GM12878 (cell line): ENCODE data around the gene SORCS2. TPM values are rescaled to one million over a fixed set of nuclear protein-coding genes. Genes with fewer than 3 reads are reported as not detected.

Experiments used
- ATAC-seq: fragments of 200-7000 bp; cut with Tn5 transposase; 3 replicates; pipeline ENCODE4 v1.9.1; 2020; ENCODE audit warnings: mild to moderate bottlenecking, moderate library complexity
- BruUV-seq: library from RNA; stranded (reverse); fragments of 400-500 nt; replicated peaks from 2 replicates; lab custom pipeline; 2021; lab: Mats Ljungman, UMichigan
- CTCF ChIA-PET: fragments of 300-600 bp; sonication (Branson Sonifier 250); formaldehyde crosslinking; extraction: SDS; loops from one replicate; lab custom pipeline; 2021; ENCODE audit warnings: inconsistent platforms; lab: Yijun Ruan, JAX
- POLR2A ChIA-PET: fragments of 350-600 bp; formaldehyde crosslinking; extraction: SDS; loops from one replicate; lab custom pipeline; 2021; ENCODE audit warnings: inconsistent platforms; lab: Charles Lee
- RAD21 ChIA-PET: fragments of 300-600 bp; sonication (Branson Sonifier 250); formaldehyde crosslinking; loops from one replicate; lab custom pipeline; 2023; ENCODE audit warnings: antibody characterized with exemption; ENCODE audit not compliant: unreplicated experiment; lab: Charles Lee
- SMC1A ChIA-PET: fragments of 300-600 bp; sonication (Branson Sonifier 250); formaldehyde crosslinking; loops from one replicate; lab custom pipeline; 2023; ENCODE audit not compliant: unreplicated experiment, uncharacterized antibody; lab: Charles Lee
- DNase-seq: peaks from one replicate; pipeline ENCODE4 v3.0.0-alpha.2; 2011; ENCODE audit warnings: low read depth, low spot score
- FAIRE-seq: peaks from 3 replicates; lab custom pipeline; 2011; peaks lifted over from hg19 to GRCh38; lab: Jason Lieb, UNC
- H2AFZ ChIP-seq: 2 replicates; pipeline ENCODE4 v1.6.0; 2011; ENCODE audit warnings: low read depth, low read length, control low read depth; ENCODE audit not compliant: control insufficient read depth
- H3K27ac ChIP-seq: 2 replicates; pipeline ENCODE4 v1.5.1; 2011; ENCODE audit warnings: control low read depth; ENCODE audit not compliant: control insufficient read depth, insufficient read depth
- H3K27me3 ChIP-seq, 2 experiments: replicated peaks in 1 of 2; 2 replicates each; pipeline versions ENCODE4 v1.6.0 to v1.6.1; 2011; ENCODE audit warnings: low read length in 1 of 2; ENCODE audit not compliant: control insufficient read depth in 2 of 2, insufficient read depth in 2 of 2
- H3K36me3 ChIP-seq, 2 experiments: 2 replicates each; pipeline ENCODE4 v1.5.1; 2011; ENCODE audit warnings: low read length in 1 of 2; ENCODE audit not compliant: control insufficient read depth in 2 of 2, insufficient read depth in 2 of 2
- H3K4me1 ChIP-seq: 2 replicates; pipeline ENCODE4 v1.6.1; 2011; ENCODE audit warnings: mild to moderate bottlenecking, low read length, moderate library complexity, mixed read lengths; ENCODE audit not compliant: control insufficient read depth, insufficient read depth
- H3K4me2 ChIP-seq: 2 replicates; pipeline ENCODE4 v1.6.0; 2011; ENCODE audit warnings: control low read depth; ENCODE audit not compliant: control insufficient read depth, insufficient read depth
- H3K4me3 ChIP-seq: fragments of 200-600 bp; sonication (generic); 2 replicates; pipeline ENCODE4 v1.5.1; 2016
- H3K79me2 ChIP-seq: 2 replicates; pipeline ENCODE4 v1.6.0; 2011; ENCODE audit warnings: low read length; ENCODE audit not compliant: control insufficient read depth, insufficient read depth
- H3K9ac ChIP-seq: 2 replicates; pipeline ENCODE4 v1.8.0; 2011; ENCODE audit warnings: low read length, control low read depth, mixed read lengths; ENCODE audit not compliant: control insufficient read depth, insufficient read depth
- H3K9me3 ChIP-seq: replicated peaks from 3 replicates; pipeline ENCODE4 v1.5.1; 2011; ENCODE audit warnings: mild to moderate bottlenecking, low read length; ENCODE audit not compliant: control insufficient read depth, insufficient read depth
- H4K20me1 ChIP-seq: 2 replicates; pipeline ENCODE4 v1.6.0; 2011; ENCODE audit not compliant: control insufficient read depth, insufficient read depth
- CTCF ChIP-seq, 3 experiments: IDR thresholded peaks in 2 of 3; conservative IDR thresholded peaks in 1 of 3; 2 replicates each; pipeline ENCODE4 v1.5.1; 2011; ENCODE audit warnings: low read depth in 3 of 3, low read length in 3 of 3, mild to moderate bottlenecking in 3 of 3, control low read depth in 2 of 3, moderate library complexity in 2 of 3, inconsistent platforms in 1 of 3, mixed read lengths in 1 of 3; ENCODE audit not compliant: control insufficient read depth in 2 of 3, insufficient read depth in 1 of 3; ENCODE audit errors: extremely low read depth in 1 of 3
- ELK1 ChIP-seq: IDR thresholded peaks from 2 replicates; pipeline ENCODE4 v1.6.1; 2012; ENCODE audit warnings: low read depth, low read length, improper control_type of control experiment
- HCFC1 ChIP-seq: fragments of 150-350 bp; IDR thresholded peaks from 2 replicates; pipeline ENCODE4 v1.6.1; 2014; ENCODE audit warnings: low read length
- IRF3 ChIP-seq: fragments of 450-650 bp; IDR thresholded peaks from 2 replicates; pipeline ENCODE4 v1.6.1; 2014; ENCODE audit warnings: mild to moderate bottlenecking
- MEF2B ChIP-seq: fragments of 450-650 bp; IDR thresholded peaks from 2 replicates; pipeline ENCODE4 v1.6.1; 2018; ENCODE audit warnings: mild to moderate bottlenecking, moderate library complexity; ENCODE audit not compliant: partially characterized antibody, poor library complexity, severe bottlenecking
- MLLT1 ChIP-seq: fragments of 450-650 bp; IDR thresholded peaks from 2 replicates; pipeline ENCODE4 v1.6.1; 2016; ENCODE audit warnings: mild to moderate bottlenecking
- MXI1 ChIP-seq: fragments of 150-350 bp; IDR thresholded peaks from 2 replicates; pipeline ENCODE4 v1.6.1; 2011; ENCODE audit warnings: low read depth, mild to moderate bottlenecking, inconsistent platforms, low read length, improper control_type of control experiment
- NKRF ChIP-seq: fragments of 450-650 bp; conservative IDR thresholded peaks from 2 replicates; pipeline ENCODE4 v1.6.1; 2017; ENCODE audit warnings: mild to moderate bottlenecking, moderate library complexity
- PKNOX1 ChIP-seq: fragments of 450-650 bp; IDR thresholded peaks from 2 replicates; pipeline ENCODE4 v1.6.1; 2016; ENCODE audit warnings: mild to moderate bottlenecking
- RAD51 ChIP-seq: fragments of 450-650 bp; IDR thresholded peaks from 2 replicates; pipeline ENCODE4 v1.6.1; 2016; ENCODE audit warnings: moderate library complexity, mild to moderate bottlenecking, inconsistent platforms
- RBBP5 ChIP-seq: fragments of 200-600 bp; sonication (generic); conservative IDR thresholded peaks from 2 replicates; pipeline ENCODE4 v1.6.1; 2016
- SMARCA5 ChIP-seq: fragments of 450-650 bp; IDR thresholded peaks from 2 replicates; pipeline ENCODE4 v1.6.1; 2017; ENCODE audit warnings: mild to moderate bottlenecking
- SREBF2 ChIP-seq: IDR thresholded peaks from 2 replicates; pipeline ENCODE4 v1.6.1; 2012; ENCODE audit warnings: mild to moderate bottlenecking, low read length
- SRF ChIP-seq, 2 experiments: IDR thresholded peaks; 2 replicates each; pipeline ENCODE4 v1.6.1; 2011; ENCODE audit warnings: low read depth in 2 of 2, low read length in 2 of 2, mild to moderate bottlenecking in 1 of 2, moderate library complexity in 1 of 2
- TCF3 ChIP-seq: IDR thresholded peaks from 2 replicates; pipeline ENCODE4 v1.6.1; 2012; ENCODE audit warnings: low read depth, mild to moderate bottlenecking, low read length, borderline replicate concordance; ENCODE audit not compliant: insufficient read depth
- ZBED1 ChIP-seq: IDR thresholded peaks from 2 replicates; pipeline ENCODE4 v1.6.1; 2016; ENCODE audit warnings: borderline replicate concordance
- WGBS: methylation state at CpG from one replicate; pipeline ENCODE4 v1.1.6; 2016; ENCODE audit warnings: low lambda C conversion rate; ENCODE audit not compliant: insufficient replicate concordance, insufficient coverage; ENCODE audit errors: missing lambda C conversion rate; 5-methylcytosine and 5-hydroxymethylcytosine counted together
- in situ Hi-C: fragments of 300-500 bp; cut with MboI; formaldehyde crosslinking; loops from 9 replicates; pipeline ENCODE4 v1.14.3; 2018; ENCODE audit warnings: mixed read lengths
- intact Hi-C: fragments of 100-400 bp; cut with micrococcal nuclease; formaldehyde crosslinking; loops from one replicate; pipeline ENCODE4 v1.14.2; 2022; ENCODE audit not compliant: unreplicated experiment
- polyA plus RNA-seq, 11 experiments: library from polyadenylated mRNA; depleted of rRNA in 4 of 11; unstranded in 6 of 11; stranded (reverse) in 5 of 11; fragments of >200 nt; fragmentation: Nextera tagmentation in 4 of 11; fragmentation: Illumina TruSeq in 1 of 11; extraction: Ambion mirVana in 4 of 11; extraction: Trizol in 1 of 11; gene quantifications; 1 replicate in 1 of 11; 2 replicates in 10 of 11; pipeline versions ENCODE4 v1.2.1 to v1.2.3, GENCODE V29; 2011 to 2016; ENCODE audit warnings: inconsistent platforms in 2 of 11, missing spikeins in 2 of 11, low read depth in 1 of 11
- total RNA-seq, 4 experiments: library from RNA; depleted of rRNA in 3 of 4; stranded (reverse); fragments of >200 nt in 3 of 4; fragmentation: Illumina TruSeq in 1 of 4; extraction: Trizol in 1 of 4; gene quantifications; 2 replicates each; pipeline versions ENCODE4 v1.2.1 to v1.2.3, GENCODE V29; 2013 to 2021

Gene SORCS2
- total and polyA plus RNA-seq, 10 of the 15 experiments (the other 5 are each of a cell fraction or from before 2014, with no cell fraction given): 0.01 to 0.15 (median 0.05) TPM; not detected in 5

- DNase-seq (no peak), ATAC-seq (no peak), FAIRE-seq (no peak)
- Histone ChIP-seq H3K36me3 (no peaks in the 10 kb centered on the region), H3K4me1 (no peaks in the 10 kb centered on the region), H3K4me3 (no peak overlapping the region), H2AFZ (no peak overlapping the region), H3K27ac (no peak overlapping the region), H3K27me3 (no peaks in the 10 kb centered on the region), H3K9ac (no peak overlapping the region), H3K79me2 (no peaks in the 10 kb centered on the region), H4K20me1 (no peaks in the 10 kb centered on the region), H3K9me3 (no peaks in the 10 kb centered on the region), H3K4me2 (no peak overlapping the region)
- 14% methylated on average over 19 of the region's 19 CpGs for WGBS
- CTCF ChIA-PET: no interaction called here
- BruUV-seq: no TSS peak
- POLR2A ChIA-PET: no interaction called here
- in situ Hi-C loops (no loop called here), intact Hi-C loops (no loop called here)
- RAD21 ChIA-PET: no interaction called here
- SMC1A ChIA-PET: no interaction called here
- TF ChIP-seq NKRF (no peak), MXI1 (no peak), HCFC1 (no peak), SREBF2 (no peak), IRF3 (no peak), MLLT1 (no peak), SRF (IDR thresholded peaks at IDR 0.05; ENCODE audit: low read depth in 2 of 2, low read length in 2 of 2) (no peak), SMARCA5 (no peak), ELK1 (no peak), ZBED1 (no peak), CTCF (IDR thresholded peaks at IDR 0.05 in 2 of 3, conservative IDR thresholded peaks at IDR 0.05 in 1 of 3; ENCODE audit: control insufficient read depth in 2 of 3, extremely low read depth in 1 of 3, insufficient read depth in 1 of 3, low read depth in 3 of 3, low read length in 3 of 3) (no peak), PKNOX1 (no peak), TCF3 (no peak), RBBP5 (no peak), MEF2B (no peak), RAD51 (no peak)
Measured at GRCh38 chr4:7472442-7473013, 280.2 kb downstream of the SORCS2 start.
